Measurements from ENCODE around the gene ALDH1A1. TPM values are rescaled to one million over a fixed set of nuclear protein-coding genes. Genes with fewer than 3 reads are reported as not detected.

The ALDH1A1 gene
- polyA plus RNA-seq, 1 donor (not counting 4 experiments of a cell fraction or from before 2014, with no cell fraction given): 0.08 TPM

DNA sequence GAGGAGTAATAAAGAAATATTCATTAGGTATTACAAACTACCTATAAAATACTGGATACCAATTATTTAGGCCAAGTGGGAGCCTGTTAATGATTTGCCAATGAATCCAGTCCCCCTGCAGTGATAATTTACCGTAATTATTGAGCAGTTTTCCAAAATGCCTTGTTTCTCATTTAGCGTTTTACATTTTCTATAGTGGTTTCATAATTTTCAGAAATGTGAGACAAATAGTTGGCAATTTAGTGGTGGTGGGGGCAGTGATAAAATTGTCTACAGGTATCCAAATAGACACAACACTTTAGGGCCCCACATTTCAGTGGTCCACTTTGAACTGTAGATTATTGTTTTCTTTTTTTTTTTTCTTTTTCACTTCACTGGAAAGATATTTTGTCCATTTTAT is 27.3 kb upstream of the ALDH1A1 start:
- dilution Hi-C loops (cut with MboI; ENCODE audit: extremely low pct_ligation_motif_present, low sequenced_read_pairs): no loop called here
- TF ChIP-seq CTCF (optimal IDR thresholded peaks at IDR 0.05 in 1 of 3, IDR thresholded peaks at IDR 0.05 in 1 of 3, conservative IDR thresholded peaks at IDR 0.05 in 1 of 3; ENCODE audit: extremely low read depth in 1 of 3, insufficient read depth in 2 of 3, low read length in 3 of 3): no peak
- no peak for TF ChIP-seq EZH2 (IDR thresholded peaks at IDR 0.05; ENCODE audit: low read length)
- DNase-seq (ENCODE audit: low read depth, low spot score): no peak
- Histone ChIP-seq H3K79me2 (ENCODE audit: control insufficient read depth, insufficient read depth, low read length) (no peaks in the 10 kb centered on the region), H3K27me3 (ENCODE audit: control insufficient read depth, extremely low read depth, insufficient read depth, low read length) (no peaks in the 10 kb centered on the region), H3K4me2 (ENCODE audit: control insufficient read depth, extremely low read depth, insufficient read depth, low read depth, low read length) (no peak overlapping the region), H3K9me3 (ENCODE audit: control insufficient read depth, low read depth, low read length) (no peaks in the 10 kb centered on the region), H3K4me3 (ENCODE audit: control insufficient read depth in 2 of 3, extremely low read depth in 1 of 3, insufficient read depth in 2 of 3, low read depth in 1 of 3, low read length in 3 of 3) (no peak overlapping the region), H3K9ac (ENCODE audit: control insufficient read depth, extremely low read depth, insufficient read depth, low read length) (no peak overlapping the region), H2AFZ (ENCODE audit: control insufficient read depth, low read length) (no peak overlapping the region), H4K20me1 (ENCODE audit: control insufficient read depth, extremely low read depth, insufficient read depth, low read length) (no peaks in the 10 kb centered on the region), H3K36me3 (ENCODE audit: control insufficient read depth in 2 of 2, extremely low read depth in 1 of 2, insufficient read depth in 2 of 2, low read length in 2 of 2) (no peaks in the 10 kb centered on the region), H3K27ac (ENCODE audit: control insufficient read depth, insufficient read depth, low read length) (no peak overlapping the region), H3K4me1 (ENCODE audit: control insufficient read depth, extremely low read depth, insufficient read depth, low read length) (peaks cover 24% of the 10 kb centered on the region), H3K9me1 (ENCODE audit: control insufficient read depth, extremely low read depth, insufficient read depth, low read length) (no peaks in the 10 kb centered on the region)
- no peak for FAIRE-seq

- DNase-seq (ENCODE audit: low read depth, low spot score): no peak
Observed at GRCh38 chr9:72979405-72980100, 26.7 kb upstream of the ALDH1A1 start.

More at GRCh38 chr9:72979405-72980100, 26.7 kb upstream of the ALDH1A1 start:
- H3K9ac ChIP-seq (ENCODE audit: control insufficient read depth, extremely low read depth, insufficient read depth, low read length): no peak overlapping the region
- H3K9me1 ChIP-seq (ENCODE audit: control insufficient read depth, extremely low read depth, insufficient read depth, low read length): no peaks in the 10 kb centered on the region
- dilution Hi-C loops (cut with MboI; ENCODE audit: extremely low pct_ligation_motif_present, low sequenced_read_pairs): no loop called here
- TF ChIP-seq CTCF (optimal IDR thresholded peaks at IDR 0.05 in 1 of 3, IDR thresholded peaks at IDR 0.05 in 1 of 3, conservative IDR thresholded peaks at IDR 0.05 in 1 of 3; ENCODE audit: extremely low read depth in 1 of 3, insufficient read depth in 2 of 3, low read length in 3 of 3) (no peak), EZH2 (IDR thresholded peaks at IDR 0.05; ENCODE audit: low read length) (no peak)
- no peaks in the 10 kb centered on the region for H3K79me2 ChIP-seq (ENCODE audit: control insufficient read depth, insufficient read depth, low read length)
- no peaks in the 10 kb centered on the region for H4K20me1 ChIP-seq (ENCODE audit: control insufficient read depth, extremely low read depth, insufficient read depth, low read length)
- peaks cover 24% of the 10 kb centered on the region for H3K4me1 ChIP-seq (ENCODE audit: control insufficient read depth, extremely low read depth, insufficient read depth, low read length)
- H2AFZ ChIP-seq (ENCODE audit: control insufficient read depth, low read length): no peak overlapping the region
- peak; percentile 23 for FAIRE-seq
- no peak overlapping the region for H3K4me2 ChIP-seq (ENCODE audit: control insufficient read depth, extremely low read depth, insufficient read depth, low read depth, low read length)
- H3K36me3 ChIP-seq (ENCODE audit: control insufficient read depth in 2 of 2, extremely low read depth in 1 of 2, insufficient read depth in 2 of 2, low read length in 2 of 2): no peaks in the 10 kb centered on the region
- no peaks in the 10 kb centered on the region for H3K27me3 ChIP-seq (ENCODE audit: control insufficient read depth, extremely low read depth, insufficient read depth, low read length)
- no peak overlapping the region for H3K4me3 ChIP-seq (ENCODE audit: control insufficient read depth in 2 of 3, extremely low read depth in 1 of 3, insufficient read depth in 2 of 3, low read depth in 1 of 3, low read length in 3 of 3)
- H3K9me3 ChIP-seq (ENCODE audit: control insufficient read depth, low read depth, low read length): no peaks in the 10 kb centered on the region
- H3K27ac ChIP-seq (ENCODE audit: control insufficient read depth, insufficient read depth, low read length): no peak overlapping the region
